SK-N-MC (cell line): Measurements from ENCODE around the gene ZNF467.

Source experiments
- DNase-seq: peaks from one replicate; pipeline ENCODE4 v3.0.0-alpha.2; 2011; ENCODE audit warnings: low read depth, low spot score
- H3K27ac ChIP-seq: fragments of 200-600 bp; sonication (generic); 2 replicates; pipeline ENCODE4 v1.5.1; 2016; ENCODE audit warnings: mixed run types
- H3K36me3 ChIP-seq: fragments of 200-600 bp; sonication (generic); 2 replicates; pipeline ENCODE4 v1.6.1; 2017; ENCODE audit warnings: antibody characterized with exemption, low read length, mixed read lengths; ENCODE audit not compliant: insufficient read depth
- H3K4me3 ChIP-seq: fragments of 200-600 bp; sonication (generic); 2 replicates; pipeline ENCODE4 v1.5.1; 2016
- H3K9ac ChIP-seq: fragments of 200-600 bp; sonication (generic); 2 replicates; pipeline ENCODE4 v1.8.0; 2017; ENCODE audit warnings: mixed run types, mixed read lengths; ENCODE audit not compliant: insufficient read length
- H3K9me3 ChIP-seq: fragments of 200-600 bp; sonication (generic); 2 replicates; pipeline ENCODE4 v1.6.1; 2017; ENCODE audit warnings: low read depth, mild to moderate bottlenecking, antibody characterized with exemption, low read length, moderate library complexity, mixed read lengths
- EZH2 ChIP-seq: fragments of 200-600 bp; sonication (generic); IDR thresholded peaks from one replicate; pipeline ENCODE4 v1.6.1; 2017; ENCODE audit warnings: antibody characterized with exemption
- FOXP2 ChIP-seq: optimal IDR thresholded peaks from 2 replicates; pipeline ENCODE3; 2011; ENCODE audit warnings: mild to moderate bottlenecking, moderate library complexity; ENCODE audit not compliant: insufficient read depth; ENCODE audit errors: extremely low read length, control extremely low read depth
- POLR2AphosphoS5 ChIP-seq: IDR thresholded peaks from 2 replicates; pipeline ENCODE4 v1.6.1; 2012; ENCODE audit warnings: mild to moderate bottlenecking, low read depth, low read length, borderline replicate concordance

ZNF467 gene

GRCh38 chr7:149817836-149818535 is 44.6 kb upstream of the ZNF467 start:
- Histone ChIP-seq H3K27ac (no peak overlapping the region), H3K9ac (no peak overlapping the region), H3K9me3 (no peaks in the 10 kb centered on the region), H3K4me3 (no peak overlapping the region), H3K36me3 (no peaks in the 10 kb centered on the region)
- DNase-seq, result no peak
- TF ChIP-seq EZH2 (no peak), POLR2AphosphoS5 (no peak), FOXP2 (no peak)

GRCh38 chr7:149817301-149817771 is 43.9 kb upstream of the ZNF467 start:
- TF ChIP-seq FOXP2 (no peak), POLR2AphosphoS5 (no peak), EZH2 (no peak)
- Histone ChIP-seq H3K36me3 (no peaks in the 10 kb centered on the region), H3K27ac (no peak overlapping the region), H3K9ac (no peak overlapping the region), H3K4me3 (no peak overlapping the region), H3K9me3 (no peaks in the 10 kb centered on the region)
- no peak for DNase-seq

- Histone ChIP-seq H3K9ac (no peak overlapping the region), H3K36me3 (no peaks in the 10 kb centered on the region), H3K9me3 (no peaks in the 10 kb centered on the region), H3K4me3 (no peak overlapping the region), H3K27ac (no peak overlapping the region)
- TF ChIP-seq FOXP2 (no peak), EZH2 (no peak), POLR2AphosphoS5 (no peak)
- DNase-seq, result no peak
Observed at GRCh38 chr7:149816794-149817193, 43.4 kb upstream of the ZNF467 start.

GRCh38 chr7:149816267-149816751 is 42.9 kb upstream of the ZNF467 start:
- no peaks in the 10 kb centered on the region for H3K36me3 ChIP-seq
- H3K9me3 ChIP-seq, result no peaks in the 10 kb centered on the region
- H3K4me3 ChIP-seq, result no peak overlapping the region
- H3K9ac ChIP-seq, result no peak overlapping the region
- TF ChIP-seq EZH2 (no peak), FOXP2 (no peak), POLR2AphosphoS5 (no peak)
- no peak overlapping the region for H3K27ac ChIP-seq
- no peak for DNase-seq

- TF ChIP-seq EZH2 (no peak), FOXP2 (no peak), POLR2AphosphoS5 (no peak)
- H3K36me3 ChIP-seq, result no peaks in the 10 kb centered on the region
- no peak overlapping the region for H3K4me3 ChIP-seq
- H3K9me3 ChIP-seq, result no peaks in the 10 kb centered on the region
- no peak for DNase-seq
- H3K27ac ChIP-seq, result no peak overlapping the region
- no peak overlapping the region for H3K9ac ChIP-seq
Observed at GRCh38 chr7:149815661-149816266, 42.4 kb upstream of the ZNF467 start.

- no peak for DNase-seq
- Histone ChIP-seq H3K9ac (no peak overlapping the region), H3K4me3 (no peak overlapping the region), H3K27ac (no peak overlapping the region), H3K9me3 (no peaks in the 10 kb centered on the region), H3K36me3 (no peaks in the 10 kb centered on the region)
- TF ChIP-seq EZH2 (no peak), FOXP2 (no peak), POLR2AphosphoS5 (no peak)
Observed at GRCh38 chr7:149815121-149815520, 41.7 kb upstream of the ZNF467 start.

- DNase-seq, result no peak
- Histone ChIP-seq H3K4me3 (no peak overlapping the region), H3K27ac (no peak overlapping the region), H3K9ac (no peak overlapping the region), H3K9me3 (no peaks in the 10 kb centered on the region), H3K36me3 (no peaks in the 10 kb centered on the region)
- no peak for TF ChIP-seq FOXP2
- no peak for TF ChIP-seq EZH2
- no peak for TF ChIP-seq POLR2AphosphoS5
Observed at GRCh38 chr7:149814494-149814893, 41.1 kb upstream of the ZNF467 start.

- Histone ChIP-seq H3K27ac (no peak overlapping the region), H3K4me3 (no peak overlapping the region), H3K9me3 (no peaks in the 10 kb centered on the region), H3K9ac (no peak overlapping the region), H3K36me3 (no peaks in the 10 kb centered on the region)
- no peak for DNase-seq
- TF ChIP-seq EZH2, result no peak
Observed at GRCh38 chr7:149813254-149814035, 40.1 kb upstream of the ZNF467 start.
